ENCODE data around the gene C5orf15. TPM values are rescaled to one million over a fixed set of nuclear protein-coding genes. Genes with fewer than 3 reads are reported as not detected.

C5orf15 gene
- total RNA-seq, 3 donors from 2014 or later (not counting 1 experiment from before 2014, with no cell fraction given), result 15.2 to 19.9 (median 18.0) TPM

DNA sequence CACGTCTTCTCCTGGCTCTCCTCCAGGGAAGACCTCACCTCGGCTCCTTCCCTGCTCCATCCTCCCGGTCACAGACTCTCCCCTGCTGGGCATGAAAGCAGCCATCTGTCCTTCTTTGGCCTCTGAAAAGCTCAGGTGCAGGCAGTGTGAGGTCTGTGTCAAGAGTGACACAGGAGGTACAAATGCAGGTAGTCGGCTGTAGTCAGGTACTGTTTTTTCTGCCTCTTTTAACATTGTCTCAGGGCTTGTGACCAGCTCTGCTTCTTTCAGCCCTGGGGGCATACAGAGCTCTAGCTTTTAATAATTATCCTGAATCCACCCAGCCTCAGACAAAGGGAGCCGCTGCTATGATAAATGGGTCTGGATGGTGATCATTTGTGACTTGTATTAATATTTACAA lies 46.4 kb downstream of the C5orf15 start:
- Mint-ChIP-seq H3K36me3 (no peaks in the 10 kb centered on the region), H3K9me3 (no peaks in the 10 kb centered on the region), H3K4me1 (no peaks in the 10 kb centered on the region), H3K4me3 (no peak overlapping the region), H3K27ac (no peak overlapping the region), H3K27me3 (ENCODE audit: low read depth in 2 of 2) (peaks cover 7 to 12% of the 10 kb centered on the region in 2 donors)
- no peaks in the 10 kb centered on the region for H3K36me3 ChIP-seq (ENCODE audit: control insufficient read depth, insufficient read depth, low read length)
- no peak for ATAC-seq
- H3K4me1 ChIP-seq (ENCODE audit: control insufficient read depth, insufficient read depth, low read length), result no peaks in the 10 kb centered on the region
- TF ChIP-seq, protein P1, sequence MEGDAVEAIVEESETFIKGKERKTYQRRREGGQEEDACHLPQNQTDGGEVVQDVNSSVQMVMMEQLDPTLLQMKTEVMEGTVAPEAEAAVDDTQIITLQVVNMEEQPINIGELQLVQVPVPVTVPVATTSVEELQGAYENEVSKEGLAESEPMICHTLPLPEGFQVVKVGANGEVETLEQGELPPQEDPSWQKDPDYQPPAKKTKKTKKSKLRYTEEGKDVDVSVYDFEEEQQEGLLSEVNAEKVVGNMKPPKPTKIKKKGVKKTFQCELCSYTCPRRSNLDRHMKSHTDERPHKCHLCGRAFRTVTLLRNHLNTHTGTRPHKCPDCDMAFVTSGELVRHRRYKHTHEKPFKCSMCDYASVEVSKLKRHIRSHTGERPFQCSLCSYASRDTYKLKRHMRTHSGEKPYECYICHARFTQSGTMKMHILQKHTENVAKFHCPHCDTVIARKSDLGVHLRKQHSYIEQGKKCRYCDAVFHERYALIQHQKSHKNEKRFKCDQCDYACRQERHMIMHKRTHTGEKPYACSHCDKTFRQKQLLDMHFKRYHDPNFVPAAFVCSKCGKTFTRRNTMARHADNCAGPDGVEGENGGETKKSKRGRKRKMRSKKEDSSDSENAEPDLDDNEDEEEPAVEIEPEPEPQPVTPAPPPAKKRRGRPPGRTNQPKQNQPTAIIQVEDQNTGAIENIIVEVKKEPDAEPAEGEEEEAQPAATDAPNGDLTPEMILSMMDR (IDR thresholded peaks at IDR 0.05), result no peak
- 94% methylated on average over 4 of the region's 5 CpGs for WGBS (ENCODE audit: insufficient coverage)
- H3K4me3 ChIP-seq (ENCODE audit: low read length), result no peak overlapping the region
- intact Hi-C loops (cut with micrococcal nuclease), result no loop called here
- no peak overlapping the region for H3K27ac ChIP-seq (ENCODE audit: low read length)
- H3K27me3 ChIP-seq (ENCODE audit: control insufficient read depth, insufficient read depth, low read length), result no peaks in the 10 kb centered on the region
- no peak for DNase-seq
- no peaks in the 10 kb centered on the region for H3K9me3 ChIP-seq (ENCODE audit: control insufficient read depth, insufficient read depth, low read length)

GRCh38 chr5:133921069-133921468 lies 47.4 kb downstream of the C5orf15 start:
- Mint-ChIP-seq H3K9me3 (no peaks in the 10 kb centered on the region), H3K4me3 (no peak overlapping the region), H3K27ac (no peak overlapping the region), H3K27me3 (ENCODE audit: low read depth in 2 of 2) (peaks cover 7 to 12% of the 10 kb centered on the region in 2 donors), H3K4me1 (no peaks in the 10 kb centered on the region), H3K36me3 (no peaks in the 10 kb centered on the region)
- H3K4me3 ChIP-seq (ENCODE audit: low read length), result no peak overlapping the region
- no peak overlapping the region for H3K27ac ChIP-seq (ENCODE audit: low read length)
- H3K4me1 ChIP-seq (ENCODE audit: control insufficient read depth, insufficient read depth, low read length), result no peaks in the 10 kb centered on the region
- no peaks in the 10 kb centered on the region for H3K36me3 ChIP-seq (ENCODE audit: control insufficient read depth, insufficient read depth, low read length)
- ATAC-seq, result no peak
- no peaks in the 10 kb centered on the region for H3K27me3 ChIP-seq (ENCODE audit: control insufficient read depth, insufficient read depth, low read length)
- TF ChIP-seq, protein P1 (IDR thresholded peaks at IDR 0.05), result no peak
- DNase-seq, result no peak
- 76% methylated on average over 7 of the region's 7 CpGs for WGBS (ENCODE audit: insufficient coverage)
- intact Hi-C loops (cut with micrococcal nuclease), result no loop called here
- H3K9me3 ChIP-seq (ENCODE audit: control insufficient read depth, insufficient read depth, low read length), result no peaks in the 10 kb centered on the region

GRCh38 chr5:133919148-133920136 lies 49.0 kb downstream of the C5orf15 start:
- Histone ChIP-seq H3K27me3 (ENCODE audit: control insufficient read depth, insufficient read depth, low read length) (no peaks in the 10 kb centered on the region), H3K27ac (ENCODE audit: low read length) (no peak overlapping the region), H3K4me1 (ENCODE audit: control insufficient read depth, insufficient read depth, low read length) (no peaks in the 10 kb centered on the region), H3K4me3 (ENCODE audit: low read length) (no peak overlapping the region), H3K9me3 (ENCODE audit: control insufficient read depth, insufficient read depth, low read length) (no peaks in the 10 kb centered on the region), H3K36me3 (ENCODE audit: control insufficient read depth, insufficient read depth, low read length) (no peaks in the 10 kb centered on the region)
- TF ChIP-seq, protein P1 (IDR thresholded peaks at IDR 0.05), result no peak
- H3K27ac Mint-ChIP-seq, result no peak overlapping the region
- H3K4me1 Mint-ChIP-seq, result no peaks in the 10 kb centered on the region
- 87% methylated on average over 16 of the region's 16 CpGs for WGBS (ENCODE audit: insufficient coverage)
- intact Hi-C loops (cut with micrococcal nuclease), result no loop called here
- no peaks in the 10 kb centered on the region for H3K36me3 Mint-ChIP-seq
- no peaks in the 10 kb centered on the region for H3K9me3 Mint-ChIP-seq
- no peak overlapping the region for H3K4me3 Mint-ChIP-seq
- ATAC-seq (no peak), DNase-seq (no peak)
- H3K27me3 Mint-ChIP-seq (ENCODE audit: low read depth in 2 of 2), result peaks cover 3 to 5% of the 10 kb centered on the region in 2 donors

All from natural killer cell (primary cell).